Naive thymus-derived CD4-positive, alpha-beta T cell (primary cell): ENCODE data around the gene RPS3A. TPM values are rescaled to one million over a fixed set of nuclear protein-coding genes. Genes with fewer than 3 reads are reported as not detected.

Experiments
- ATAC-seq: fragments of 150-1000 bp; cut with Tn5 transposase; 2 replicates; pipeline ENCODE4 v1.10.0; 2021; ENCODE audit warnings: mild to moderate bottlenecking, moderate library complexity
- CTCF ChIA-PET: fragments of 350-600 bp; sonication (Branson Sonifier 250); formaldehyde crosslinking; loops from one replicate; lab custom pipeline; 2021; ENCODE audit warnings: antibody characterized with exemption; lab: Charles Lee
- POLR2A ChIA-PET: fragments of 350-600 bp; sonication (Branson Sonifier 250); formaldehyde crosslinking; loops from one replicate; lab custom pipeline; 2021; ENCODE audit warnings: antibody characterized with exemption, inconsistent platforms; lab: Charles Lee
- DNase-seq, 9 donors: peaks; one replicate each; pipeline versions ENCODE4 v3.0.0 to v3.0.0-alpha.2; 2020 to 2022; ENCODE audit warnings: mixed read lengths in 1 of 9
- H3K27ac ChIP-seq: one replicate; pipeline ENCODE4 v1.7.0; 2013; ENCODE audit warnings: mild to moderate bottlenecking, low read depth, low read length, moderate library complexity
- H3K27me3 ChIP-seq, 2 donors: one replicate each; pipeline ENCODE4 v1.7.0; 2013; ENCODE audit warnings: low read length in 2 of 2, mild to moderate bottlenecking in 2 of 2, moderate library complexity in 2 of 2; ENCODE audit not compliant: control insufficient read depth in 2 of 2, insufficient read depth in 2 of 2
- H3K36me3 ChIP-seq, 3 experiments: 1 replicate in 2 of 3; 2 replicates in 1 of 3; pipeline ENCODE4 v1.7.0; 2013; ENCODE audit warnings: low read length in 3 of 3, mild to moderate bottlenecking in 3 of 3, moderate library complexity in 1 of 3; ENCODE audit not compliant: insufficient read depth in 3 of 3, control insufficient read depth in 2 of 3
- H3K4me1 ChIP-seq, 2 donors: one replicate each; pipeline ENCODE4 v1.7.0; 2013; ENCODE audit warnings: low read length in 2 of 2, mild to moderate bottlenecking in 2 of 2, moderate library complexity in 1 of 2; ENCODE audit not compliant: control insufficient read depth in 2 of 2, insufficient read depth in 2 of 2
- H3K4me3 ChIP-seq: 2 replicates; pipeline ENCODE4 v1.7.0; 2013; ENCODE audit warnings: mild to moderate bottlenecking, low read length
- H3K9me3 ChIP-seq, 3 experiments: 1 replicate in 2 of 3; 2 replicates in 1 of 3; pipeline ENCODE4 v1.7.0; 2013; ENCODE audit warnings: low read length in 3 of 3; ENCODE audit not compliant: control insufficient read depth in 2 of 3
- H3K27ac Mint-ChIP-seq, 9 donors: one replicate each; pipeline ENCODE4 v1.8.0; 2020 to 2022; ENCODE audit warnings: mixed read lengths in 9 of 9, mild to moderate bottlenecking in 8 of 9, moderate library complexity in 5 of 9, inconsistent platforms in 2 of 9
- H3K27me3 Mint-ChIP-seq, 5 donors: one replicate each; pipeline ENCODE4 v1.8.0; 2021 to 2022; ENCODE audit warnings: mixed read lengths in 5 of 5, mild to moderate bottlenecking in 1 of 5
- H3K36me3 Mint-ChIP-seq, 5 donors: one replicate each; pipeline ENCODE4 v1.8.0; 2020 to 2022; ENCODE audit warnings: mixed read lengths in 5 of 5, mild to moderate bottlenecking in 3 of 5, inconsistent platforms in 1 of 5
- H3K4me1 Mint-ChIP-seq, 7 donors: one replicate each; pipeline ENCODE4 v1.8.0; 2020 to 2022; ENCODE audit warnings: mixed read lengths in 7 of 7, mild to moderate bottlenecking in 3 of 7, inconsistent platforms in 1 of 7
- H3K4me3 Mint-ChIP-seq, 10 donors: one replicate each; pipeline ENCODE4 v1.8.0; 2020 to 2022; ENCODE audit warnings: mild to moderate bottlenecking in 10 of 10, mixed read lengths in 10 of 10, moderate library complexity in 6 of 10, inconsistent platforms in 2 of 10
- H3K9me3 Mint-ChIP-seq, 11 donors: one replicate each; pipeline ENCODE4 v1.8.0; 2020 to 2022; ENCODE audit warnings: mixed read lengths in 11 of 11, mild to moderate bottlenecking in 4 of 11, inconsistent platforms in 1 of 11, moderate library complexity in 1 of 11
- intact Hi-C, 2 donors: fragments of 100-400 bp; cut with micrococcal nuclease; formaldehyde crosslinking; loops; one replicate each; pipeline ENCODE4 v1.15.1; 2023
- polyA plus RNA-seq, 2 donors: library from polyadenylated mRNA; unstranded; fragments of 300-500 nt; fragmentation: Illumina TruSeq; gene quantifications; one replicate each; pipeline ENCODE4 v1.2.3, GENCODE V29; 2021
- total RNA-seq, 6 experiments: library from RNA in 5 of 6; stranded (reverse) in 5 of 6; gene quantifications; 1 replicate in 5 of 6; 2 replicates in 1 of 6; pipeline ENCODE4 v1.2.3 and lab custom pipeline; 2021 to 2026

RPS3A gene
- total and polyA plus RNA-seq, 7 experiments from 2014 or later, result 1,723 to 6,596 (median 4,368) TPM

- no peaks in the 10 kb centered on the region for H3K27me3 ChIP-seq
- no peak for DNase-seq
- H3K27ac Mint-ChIP-seq, result no peak overlapping the region
- H3K4me1 Mint-ChIP-seq, result peaks cover 0 to 1% (median 0%) of the 10 kb centered on the region in 7 donors
- no peaks in the 10 kb centered on the region for H3K4me1 ChIP-seq
- no peak overlapping the region for H3K27ac ChIP-seq
- CTCF ChIA-PET, result no interaction called here
- no peaks in the 10 kb centered on the region for H3K9me3 ChIP-seq
- no peaks in the 10 kb centered on the region for H3K36me3 ChIP-seq
- no peak overlapping the region for H3K4me3 Mint-ChIP-seq
- intact Hi-C loops, result no loop called here
- no peaks in the 10 kb centered on the region for H3K27me3 Mint-ChIP-seq
- H3K4me3 ChIP-seq, result no peak overlapping the region
- ATAC-seq, result no peak
- H3K9me3 Mint-ChIP-seq, result no peaks in the 10 kb centered on the region
- POLR2A ChIA-PET, result no interaction called here
- no peaks in the 10 kb centered on the region for H3K36me3 Mint-ChIP-seq
Observed at GRCh38 chr4:151144329-151145072, 45.1 kb downstream of the RPS3A start.

- Histone ChIP-seq H3K27ac (no peak overlapping the region), H3K4me3 (no peak overlapping the region), H3K4me1 (no peaks in the 10 kb centered on the region), H3K27me3 (no peaks in the 10 kb centered on the region), H3K9me3 (no peaks in the 10 kb centered on the region), H3K36me3 (no peaks in the 10 kb centered on the region)
- Mint-ChIP-seq H3K27me3 (peaks cover 0 to 7% (median 0%) of the 10 kb centered on the region in 5 donors), H3K9me3 (no peaks in the 10 kb centered on the region), H3K4me3 (no peak overlapping the region), H3K4me1 (peaks cover 0 to 1% (median 0%) of the 10 kb centered on the region in 7 donors), H3K36me3 (no peaks in the 10 kb centered on the region), H3K27ac (no peak overlapping the region)
- ChIA-PET POLR2A (no interaction called here), CTCF (no interaction called here)
- intact Hi-C loops, result no loop called here
- no peak for ATAC-seq
- no peak for DNase-seq
Observed at GRCh38 chr4:151147000-151147399, 47.6 kb downstream of the RPS3A start.

GRCh38 chr4:151148261-151148660, 48.8 kb downstream of the RPS3A start:
- H3K4me1 Mint-ChIP-seq, result peaks cover 0 to 1% (median 0%) of the 10 kb centered on the region in 7 donors
- no peaks in the 10 kb centered on the region for H3K9me3 Mint-ChIP-seq
- no peaks in the 10 kb centered on the region for H3K4me1 ChIP-seq
- no peak overlapping the region for H3K4me3 Mint-ChIP-seq
- ChIA-PET CTCF (no interaction called here), POLR2A (no interaction called here)
- no peak for DNase-seq
- H3K27ac Mint-ChIP-seq, result no peak overlapping the region
- H3K36me3 Mint-ChIP-seq, result no peaks in the 10 kb centered on the region
- H3K27ac ChIP-seq, result no peak overlapping the region
- no peaks in the 10 kb centered on the region for H3K9me3 ChIP-seq
- intact Hi-C loops, result no loop called here
- H3K36me3 ChIP-seq, result no peaks in the 10 kb centered on the region
- H3K4me3 ChIP-seq, result no peak overlapping the region
- no peak for ATAC-seq
- H3K27me3 Mint-ChIP-seq, result peaks cover 0 to 7% (median 0%) of the 10 kb centered on the region in 5 donors
- H3K27me3 ChIP-seq, result no peaks in the 10 kb centered on the region

GRCh38 chr4:151150821-151151580, 51.6 kb downstream of the RPS3A start:
- no peaks in the 10 kb centered on the region for H3K27me3 ChIP-seq
- DNase-seq (no peak), ATAC-seq (no peak)
- H3K9me3 ChIP-seq, result no peaks in the 10 kb centered on the region
- no peaks in the 10 kb centered on the region for H3K9me3 Mint-ChIP-seq
- ChIA-PET CTCF (no interaction called here), POLR2A (no interaction called here)
- no peak overlapping the region for H3K27ac ChIP-seq
- no peak overlapping the region for H3K4me3 Mint-ChIP-seq
- H3K36me3 Mint-ChIP-seq, result no peaks in the 10 kb centered on the region
- H3K27ac Mint-ChIP-seq, result no peak overlapping the region
- intact Hi-C loops, result no loop called here
- no peaks in the 10 kb centered on the region for H3K4me1 Mint-ChIP-seq
- peaks cover 0 to 8% (median 1%) of the 10 kb centered on the region in 5 donors for H3K27me3 Mint-ChIP-seq
- no peaks in the 10 kb centered on the region for H3K4me1 ChIP-seq
- no peak overlapping the region for H3K4me3 ChIP-seq
- no peaks in the 10 kb centered on the region for H3K36me3 ChIP-seq

- H3K27ac ChIP-seq, result no peak overlapping the region
- H3K4me3 ChIP-seq, result no peak overlapping the region
- intact Hi-C loops, result no loop called here
- Mint-ChIP-seq H3K27me3 (peaks cover 0 to 18% (median 8%) of the 10 kb centered on the region in 5 donors), H3K36me3 (no peaks in the 10 kb centered on the region), H3K4me1 (no peaks in the 10 kb centered on the region), H3K9me3 (peaks cover 0 to 1% (median 0%) of the 10 kb centered on the region in 11 donors), H3K4me3 (no peak overlapping the region), H3K27ac (no peak overlapping the region)
- CTCF ChIA-PET, result no interaction called here
- no peaks in the 10 kb centered on the region for H3K9me3 ChIP-seq
- no peaks in the 10 kb centered on the region for H3K27me3 ChIP-seq
- no peaks in the 10 kb centered on the region for H3K36me3 ChIP-seq
- DNase-seq (no peak), ATAC-seq (no peak)
- POLR2A ChIA-PET, result no interaction called here
- H3K4me1 ChIP-seq, result no peaks in the 10 kb centered on the region
Observed at GRCh38 chr4:151152028-151152427, 52.6 kb downstream of the RPS3A start.

GRCh38 chr4:151153585-151153984, 54.2 kb downstream of the RPS3A start:
- no peak overlapping the region for H3K4me3 Mint-ChIP-seq
- no peak overlapping the region for H3K27ac ChIP-seq
- ATAC-seq (no peak), DNase-seq (no peak)
- POLR2A ChIA-PET, result no interaction called here
- no peaks in the 10 kb centered on the region for H3K36me3 ChIP-seq
- H3K27ac Mint-ChIP-seq, result no peak overlapping the region
- no peaks in the 10 kb centered on the region for H3K27me3 ChIP-seq
- H3K4me3 ChIP-seq, result no peak overlapping the region
- CTCF ChIA-PET, result no interaction called here
- H3K27me3 Mint-ChIP-seq, result peaks cover 8 to 22% (median 15%) of the 10 kb centered on the region in 5 donors
- H3K4me1 ChIP-seq, result no peaks in the 10 kb centered on the region
- no peaks in the 10 kb centered on the region for H3K9me3 ChIP-seq
- H3K4me1 Mint-ChIP-seq, result no peaks in the 10 kb centered on the region
- peaks cover 0 to 6% (median 3%) of the 10 kb centered on the region in 11 donors for H3K9me3 Mint-ChIP-seq
- intact Hi-C loops, result no loop called here
- H3K36me3 Mint-ChIP-seq, result no peaks in the 10 kb centered on the region
